CD4-positive, alpha-beta T cell (primary cell): ENCODE measurements around the gene MUC2. TPM values are rescaled to one million over a fixed set of nuclear protein-coding genes. Genes with fewer than 3 reads are reported as not detected.

Experiments used
- ATAC-seq: fragments of 200-7000 bp; cut with Tn5 transposase; one replicate; pipeline ENCODE4 v1.10.0; 2022; ENCODE audit warnings: mild to moderate bottlenecking; ENCODE audit not compliant: poor library complexity
- CTCF ChIA-PET: fragments of 350-600 bp; sonication (Branson Sonifier 250); formaldehyde crosslinking; loops from one replicate; lab custom pipeline; 2021; ENCODE audit warnings: antibody characterized with exemption, inconsistent platforms; lab: Charles Lee
- POLR2A ChIA-PET: fragments of 350-600 bp; sonication (Branson Sonifier 250); formaldehyde crosslinking; loops from one replicate; lab custom pipeline; 2021; ENCODE audit warnings: antibody characterized with exemption, inconsistent platforms; lab: Charles Lee
- DNase-seq, 14 experiments: peaks; one replicate each; pipeline ENCODE4 v3.0.0-alpha.2; 2013 to 2020; ENCODE audit warnings: mixed read lengths in 2 of 14
- H3K27ac ChIP-seq, 2 donors: one replicate each; pipeline versions ENCODE4 v1.5.1 to v1.7.0; 2013; ENCODE audit warnings: low read length in 2 of 2, low read depth in 1 of 2, mild to moderate bottlenecking in 1 of 2
- H3K27me3 ChIP-seq, 2 experiments: 1 replicate in 1 of 2; 2 replicates in 1 of 2; pipeline versions ENCODE4 v1.6.1 to v1.7.0; 2013; ENCODE audit warnings: low read length in 2 of 2, control low read depth in 1 of 2, mild to moderate bottlenecking in 1 of 2, moderate library complexity in 1 of 2; ENCODE audit not compliant: insufficient read depth in 2 of 2, control insufficient read depth in 1 of 2
- H3K36me3 ChIP-seq: one replicate; pipeline ENCODE4 v1.6.1; 2013; ENCODE audit warnings: low read length, control low read depth; ENCODE audit not compliant: insufficient read depth
- H3K4me1 ChIP-seq: one replicate; pipeline ENCODE4 v1.6.1; 2013; ENCODE audit warnings: low read length, control low read depth; ENCODE audit not compliant: insufficient read depth
- H3K4me3 ChIP-seq: one replicate; pipeline ENCODE4 v1.5.1; 2013; ENCODE audit warnings: mild to moderate bottlenecking, low read length, moderate library complexity
- H3K9me3 ChIP-seq, 2 experiments: 1 replicate in 1 of 2; 2 replicates in 1 of 2; pipeline versions ENCODE4 v1.6.1 to v1.7.0; 2013; ENCODE audit warnings: low read length in 2 of 2, mild to moderate bottlenecking in 2 of 2, control low read depth in 1 of 2, moderate library complexity in 1 of 2; ENCODE audit not compliant: control insufficient read depth in 1 of 2, insufficient read depth in 1 of 2
- H3K27ac Mint-ChIP-seq: one replicate; pipeline ENCODE4 v1.8.0; 2020; ENCODE audit warnings: mixed read lengths
- H3K27me3 Mint-ChIP-seq: one replicate; pipeline ENCODE4 v1.8.0; 2021; ENCODE audit warnings: mixed read lengths
- H3K36me3 Mint-ChIP-seq: one replicate; pipeline ENCODE4 v1.8.0; 2021; ENCODE audit warnings: low read depth, mixed read lengths
- H3K4me1 Mint-ChIP-seq: one replicate; pipeline ENCODE4 v1.8.0; 2021; ENCODE audit warnings: low read depth, mixed read lengths
- H3K4me3 Mint-ChIP-seq: one replicate; pipeline ENCODE4 v1.8.0; 2020; ENCODE audit warnings: mild to moderate bottlenecking, mixed read lengths
- H3K9me3 Mint-ChIP-seq: one replicate; pipeline ENCODE4 v1.8.0; 2020; ENCODE audit warnings: mixed read lengths
- CTCF ChIP-seq: fragments of 200-600 bp; IDR thresholded peaks from one replicate; pipeline ENCODE4 v1.8.0; 2022; ENCODE audit warnings: antibody characterized with exemption, mild to moderate bottlenecking
- intact Hi-C, 2 experiments: fragments of 100-400 bp; cut with DNase I in 1 of 2; cut with micrococcal nuclease in 1 of 2; formaldehyde crosslinking; loops; one replicate each; pipeline versions ENCODE4 v1.15.1 to v1.9.0; 2023 to 2025; cut with DNase I, micrococcal nuclease
- total RNA-seq, 174 experiments: library from RNA in 2 of 174; stranded (reverse) in 2 of 174; gene quantifications; one replicate each; pipeline ENCODE4 v1.2.3 and lab custom pipeline; 2021 to 2026

MUC2 gene
- total RNA-seq, 2 experiments from 2014 or later, result not detected

- Mint-ChIP-seq H3K4me3 (no peak overlapping the region), H3K27ac (no peak overlapping the region), H3K36me3 (no peaks in the 10 kb centered on the region), H3K27me3 (no peaks in the 10 kb centered on the region), H3K9me3 (no peaks in the 10 kb centered on the region), H3K4me1 (no peaks in the 10 kb centered on the region)
- no peak for ATAC-seq
- H3K36me3 ChIP-seq, result no peaks in the 10 kb centered on the region
- DNase-seq, result no peak
- intact Hi-C loops, result no loop called here
- H3K27ac ChIP-seq, result no peak overlapping the region
- H3K4me3 ChIP-seq, result no peak overlapping the region
- peaks cover 0 to 7% of the 10 kb centered on the region in 2 experiments for H3K9me3 ChIP-seq
- ChIA-PET CTCF (no interaction called here), POLR2A (no interaction called here)
- TF ChIP-seq CTCF, result no peak
- no peaks in the 10 kb centered on the region for H3K27me3 ChIP-seq
- no peaks in the 10 kb centered on the region for H3K4me1 ChIP-seq
Measured at GRCh38 chr11:1028616-1029015, 46.1 kb upstream of the MUC2 start.

- no peak overlapping the region for H3K4me3 Mint-ChIP-seq
- no peak overlapping the region for H3K27ac ChIP-seq
- no peaks in the 10 kb centered on the region for H3K4me1 ChIP-seq
- H3K36me3 ChIP-seq, result no peaks in the 10 kb centered on the region
- H3K27ac Mint-ChIP-seq, result no peak overlapping the region
- H3K36me3 Mint-ChIP-seq, result no peaks in the 10 kb centered on the region
- TF ChIP-seq CTCF, result no peak
- no peak for DNase-seq
- intact Hi-C loops, result no loop called here
- no peaks in the 10 kb centered on the region for H3K9me3 Mint-ChIP-seq
- ChIA-PET POLR2A (no interaction called here), CTCF (no interaction called here)
- no peaks in the 10 kb centered on the region for H3K4me1 Mint-ChIP-seq
- H3K27me3 Mint-ChIP-seq, result no peaks in the 10 kb centered on the region
- ATAC-seq, result no peak
- H3K9me3 ChIP-seq, result peaks cover 0 to 5% of the 10 kb centered on the region in 2 experiments
- H3K27me3 ChIP-seq, result no peaks in the 10 kb centered on the region
- no peak overlapping the region for H3K4me3 ChIP-seq
Measured at GRCh38 chr11:1029051-1029450, 45.6 kb upstream of the MUC2 start.

GRCh38 chr11:1029654-1030053, 45.0 kb upstream of the MUC2 start:
- no peak for TF ChIP-seq CTCF
- H3K27me3 ChIP-seq, result no peaks in the 10 kb centered on the region
- CTCF ChIA-PET, result no interaction called here
- no peaks in the 10 kb centered on the region for H3K9me3 ChIP-seq
- no peak overlapping the region for H3K4me3 ChIP-seq
- Mint-ChIP-seq H3K36me3 (no peaks in the 10 kb centered on the region), H3K9me3 (no peaks in the 10 kb centered on the region), H3K4me1 (no peaks in the 10 kb centered on the region), H3K27ac (no peak overlapping the region), H3K4me3 (no peak overlapping the region), H3K27me3 (no peaks in the 10 kb centered on the region)
- no peaks in the 10 kb centered on the region for H3K4me1 ChIP-seq
- ATAC-seq (no peak), DNase-seq (no peak)
- H3K36me3 ChIP-seq, result no peaks in the 10 kb centered on the region
- POLR2A ChIA-PET, result no interaction called here
- H3K27ac ChIP-seq, result no peak overlapping the region
- intact Hi-C loops, result no loop called here
